H1 (cell line): ENCODE measurements around the gene TSKU. TPM values are rescaled to one million over a fixed set of nuclear protein-coding genes. Genes with fewer than 3 reads are reported as not detected.

ENCODE experiments used
- CTCF ChIA-PET: fragments of 300-600 bp; sonication (Branson Sonifier 250); formaldehyde crosslinking; loops from one replicate; lab custom pipeline; 2021; ENCODE audit not compliant: partially characterized antibody; lab: Charles Lee
- POLR2A ChIA-PET: fragments of 300-600 bp; sonication (Branson Sonifier 250); formaldehyde crosslinking; loops from one replicate; lab custom pipeline; 2021; ENCODE audit warnings: inconsistent platforms; ENCODE audit not compliant: partially characterized antibody; lab: Charles Lee
- DNase-seq, 2 experiments: peaks; one replicate each; pipeline versions ENCODE4 v3.0.0 to v3.0.0-alpha.2; 2010 to 2022; ENCODE audit warnings: low spot score in 2 of 2, low read depth in 1 of 2, mixed read lengths in 1 of 2
- FAIRE-seq: peaks from 2 replicates; lab custom pipeline; 2011; peaks lifted over from hg19 to GRCh38; lab: Jason Lieb, UNC
- H2AFZ ChIP-seq: 2 replicates; pipeline ENCODE4 v1.8.1; 2012; ENCODE audit warnings: low read length, inconsistent platforms
- H2AK5ac ChIP-seq: 2 replicates; pipeline ENCODE4 v1.6.1; 2013; ENCODE audit warnings: low read depth, low read length
- H2BK120ac ChIP-seq: replicated peaks from 2 replicates; pipeline ENCODE3; 2013; ENCODE audit warnings: low read depth, low read length, inconsistent platforms
- H2BK12ac ChIP-seq: 2 replicates; pipeline ENCODE4 v1.6.1; 2013; ENCODE audit warnings: low read depth, low read length
- H2BK15ac ChIP-seq: 2 replicates; pipeline ENCODE4 v1.6.1; 2013; ENCODE audit warnings: low read length
- H2BK20ac ChIP-seq: 2 replicates; pipeline ENCODE4 v1.6.1; 2013; ENCODE audit warnings: low read length
- H2BK5ac ChIP-seq: 2 replicates; pipeline ENCODE4 v1.6.1; 2013; ENCODE audit warnings: low read depth, low read length
- H3K14ac ChIP-seq: 2 replicates; pipeline ENCODE4 v1.6.1; 2013; ENCODE audit warnings: inconsistent platforms; ENCODE audit not compliant: insufficient read length
- H3K18ac ChIP-seq: 2 replicates; pipeline ENCODE4 v1.6.1; 2013; ENCODE audit warnings: low read length; ENCODE audit errors: extremely low read depth
- H3K23ac ChIP-seq: 2 replicates; pipeline ENCODE4 v1.6.1; 2013; ENCODE audit warnings: inconsistent platforms; ENCODE audit not compliant: insufficient read length
- H3K23me2 ChIP-seq: 2 replicates; pipeline ENCODE4 v1.6.1; 2013; ENCODE audit warnings: low read depth, low read length
- H3K27ac ChIP-seq: 2 replicates; pipeline ENCODE4 v1.6.1; 2011; ENCODE audit warnings: low read depth, low read length, inconsistent platforms
- H3K27me3 ChIP-seq, 4 experiments: replicated peaks in 1 of 4; 1 replicate in 1 of 4; 2 replicates in 3 of 4; pipeline versions ENCODE4 v1.6.1 to v1.8.1; 2011 to 2013; ENCODE audit warnings: low read length in 3 of 4, mild to moderate bottlenecking in 3 of 4, inconsistent platforms in 2 of 4, mixed read lengths in 2 of 4, moderate library complexity in 1 of 4; ENCODE audit not compliant: control insufficient read depth in 3 of 4, insufficient read depth in 3 of 4; ENCODE audit errors: extremely low read depth in 1 of 4
- H3K36me3 ChIP-seq, 4 experiments: 2 replicates each; pipeline versions ENCODE4 v1.6.1 to v1.8.1; 2011 to 2013; ENCODE audit warnings: mild to moderate bottlenecking in 4 of 4, low read length in 3 of 4, moderate library complexity in 2 of 4, control low read depth in 1 of 4, inconsistent platforms in 1 of 4; ENCODE audit not compliant: insufficient read depth in 4 of 4, control insufficient read depth in 2 of 4
- H3K4ac ChIP-seq: replicated peaks from 2 replicates; pipeline ENCODE3; 2013; ENCODE audit warnings: low read length, low read depth, mixed read lengths, inconsistent platforms; ENCODE audit not compliant: insufficient read length
- H3K4me1 ChIP-seq, 4 experiments: replicated peaks in 1 of 4; 1 replicate in 1 of 4; 2 replicates in 3 of 4; pipeline versions ENCODE4 v1.6.1 to v1.8.1; 2011 to 2013; ENCODE audit warnings: low read length in 3 of 4, inconsistent platforms in 2 of 4, mixed read lengths in 1 of 4; ENCODE audit not compliant: insufficient read depth in 4 of 4, control insufficient read depth in 3 of 4
- H3K4me2 ChIP-seq, 2 experiments: 2 replicates each; pipeline versions ENCODE4 v1.6.1 to v1.8.1; 2011 to 2013; ENCODE audit warnings: low read depth in 2 of 2, low read length in 2 of 2, control low read depth in 1 of 2, inconsistent platforms in 1 of 2, mild to moderate bottlenecking in 1 of 2; ENCODE audit not compliant: insufficient read depth in 1 of 2
- H3K4me3 ChIP-seq, 4 experiments: fragments of 200-600, 300-600 bp in 1 of 4; sonication (generic), shearing (Covaris generic), sonication (Bioruptor Twin) in 1 of 4; 2 replicates each; pipeline versions ENCODE4 v1.5.1 to v1.8.1; 2011 to 2016; ENCODE audit warnings: low read length in 4 of 4, low read depth in 3 of 4, control low read depth in 2 of 4, inconsistent platforms in 2 of 4, mild to moderate bottlenecking in 2 of 4, mixed read lengths in 1 of 4, moderate library complexity in 1 of 4; ENCODE audit not compliant: insufficient read depth in 2 of 4; ENCODE audit errors: extremely low read depth in 1 of 4
- H3K56ac ChIP-seq: replicated peaks from 2 replicates; pipeline ENCODE3; 2013; ENCODE audit warnings: low read depth, mild to moderate bottlenecking, mixed read lengths, low read length, inconsistent platforms; ENCODE audit not compliant: insufficient read length
- H3K79me1 ChIP-seq: 2 replicates; pipeline ENCODE4 v1.6.1; 2013; ENCODE audit warnings: low read depth, low read length, control low read depth
- H3K79me2 ChIP-seq, 2 experiments: 2 replicates each; pipeline versions ENCODE4 v1.6.1 to v1.8.1; 2012 to 2013; ENCODE audit warnings: low read length in 2 of 2, mild to moderate bottlenecking in 2 of 2, inconsistent platforms in 1 of 2; ENCODE audit not compliant: insufficient read depth in 2 of 2, control insufficient read depth in 1 of 2
- H3K9ac ChIP-seq, 4 experiments: replicated peaks in 1 of 4; 1 replicate in 1 of 4; 2 replicates in 3 of 4; pipeline versions ENCODE4 v1.6.1 to v1.8.1; 2011 to 2013; ENCODE audit warnings: low read depth in 3 of 4, low read length in 3 of 4, control low read depth in 2 of 4, mild to moderate bottlenecking in 2 of 4, moderate library complexity in 2 of 4, inconsistent platforms in 1 of 4; ENCODE audit errors: extremely low read depth in 1 of 4
- H3K9me3 ChIP-seq, 2 experiments: 2 replicates each; pipeline versions ENCODE4 v1.6.1 to v1.8.1; 2012 to 2013; ENCODE audit warnings: mild to moderate bottlenecking in 2 of 2, moderate library complexity in 2 of 2, control low read depth in 1 of 2, inconsistent platforms in 1 of 2, low read depth in 1 of 2, low read length in 1 of 2, mixed read lengths in 1 of 2; ENCODE audit not compliant: insufficient read depth in 2 of 2
- H4K20me1 ChIP-seq, 2 experiments: replicated peaks in 1 of 2; 2 replicates each; pipeline versions ENCODE3 to v1.8.1; 2011 to 2013; ENCODE audit warnings: inconsistent platforms in 2 of 2, low read length in 2 of 2, mild to moderate bottlenecking in 1 of 2; ENCODE audit not compliant: insufficient read depth in 2 of 2, control insufficient read depth in 1 of 2
- H4K5ac ChIP-seq: 2 replicates; pipeline ENCODE4 v1.6.1; 2013; ENCODE audit warnings: low read length, low read depth, mixed read lengths, inconsistent platforms; ENCODE audit not compliant: insufficient read length
- H4K8ac ChIP-seq: 2 replicates; pipeline ENCODE4 v1.8.0; 2013; ENCODE audit warnings: mild to moderate bottlenecking, moderate library complexity, low read length, inconsistent platforms; ENCODE audit not compliant: insufficient read depth; ENCODE audit errors: extremely low read depth
- H4K91ac ChIP-seq: replicated peaks from 2 replicates; pipeline ENCODE3; 2013; ENCODE audit warnings: low read length, mixed read lengths, inconsistent platforms; ENCODE audit not compliant: insufficient read length
- HDAC2 ChIP-seq, 2 experiments: fragments of 300-600 bp in 1 of 2; sonication (generic) in 1 of 2; IDR thresholded peaks; 2 replicates each; pipeline ENCODE4 v1.6.1; 2011 to 2012; ENCODE audit warnings: low read depth in 2 of 2, low read length in 2 of 2, mild to moderate bottlenecking in 2 of 2, moderate library complexity in 2 of 2, borderline replicate concordance in 1 of 2, inconsistent platforms in 1 of 2
- RBBP5 ChIP-seq: IDR thresholded peaks from 2 replicates; pipeline ENCODE4 v1.7.1; 2012; ENCODE audit warnings: low read depth, mild to moderate bottlenecking, inconsistent platforms, low read length, moderate library complexity, borderline replicate concordance
- SP4 ChIP-seq: IDR thresholded peaks from 2 replicates; pipeline ENCODE4 v1.6.1; 2012; ENCODE audit warnings: low read length, inconsistent platforms
- TCF12 ChIP-seq: IDR thresholded peaks from 2 replicates; pipeline ENCODE4 v1.6.1; 2011; ENCODE audit warnings: low read depth, mild to moderate bottlenecking, low read length
- WGBS, 2 experiments: shearing (Covaris generic) in 1 of 2; methylation state at CpG; one replicate each; pipeline versions ENCODE4 v1.1.6 to v1.1.7; 2013 to 2015; ENCODE audit warnings: low lambda C conversion rate in 2 of 2, mixed read lengths in 2 of 2, inconsistent platforms in 1 of 2, low coverage in 1 of 2, missing lambda C conversion rate in 1 of 2; ENCODE audit not compliant: insufficient replicate concordance in 2 of 2, insufficient coverage in 1 of 2, insufficient read length in 1 of 2; ENCODE audit errors: extremely low coverage in 1 of 2, missing lambda C conversion rate in 1 of 2; 5-methylcytosine and 5-hydroxymethylcytosine counted together
- polyA plus RNA-seq, 7 experiments: library from polyadenylated mRNA; depleted of rRNA in 3 of 7; stranded (reverse) in 5 of 7; unstranded in 2 of 7; fragments of >200 nt in 5 of 7; fragments of 200-250 nt in 2 of 7; gene quantifications; 1 replicate in 5 of 7; 2 replicates in 1 of 7; 4 replicates in 1 of 7; pipeline versions ENCODE4 v1.2.1 to v1.2.3, GENCODE V29; 2011 to 2013; ENCODE audit warnings: missing spikeins in 2 of 7, mixed read lengths in 2 of 7
- total RNA-seq: library from RNA; stranded (reverse); fragmentation: NEBNext Ultra II Directional; extraction: Animal tissue kit (Norgen Biotek cat#: 25700); gene quantifications from 2 replicates; pipeline ENCODE4 v1.2.1, GENCODE V29; 2021
- TF ChIP-seq, protein P1 (sequence below): IDR thresholded peaks from 2 replicates; pipeline ENCODE4 v1.6.1; 2012; ENCODE audit warnings: low read length, inconsistent platforms

TSKU gene
- total and polyA plus RNA-seq, 2 of the 8 experiments (the other 6 are each of a cell fraction or from before 2014, with no cell fraction given): 22.8 to 28.4 TPM

DNA sequence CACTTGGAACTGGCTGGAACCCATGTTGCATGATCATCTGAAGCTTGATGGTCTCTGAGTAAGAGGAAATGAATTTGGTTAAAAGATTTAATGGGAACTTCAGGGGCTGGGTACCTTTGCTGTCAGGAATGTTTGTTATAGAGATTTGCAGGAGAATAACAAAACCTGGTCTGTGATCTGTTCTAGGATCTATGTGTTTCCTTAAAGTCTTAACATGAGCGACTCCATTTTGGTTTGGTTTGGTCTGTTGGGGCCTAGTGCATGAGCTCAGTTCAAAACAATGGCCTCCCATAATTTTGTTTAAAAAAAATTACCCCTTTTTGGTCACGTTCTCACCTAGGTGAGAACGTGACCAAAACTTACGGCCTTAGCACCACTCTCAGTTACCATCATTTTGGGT is 28.1 kb downstream of the TSKU start:
- no peaks in the 10 kb centered on the region for H3K79me1 ChIP-seq
- no peak overlapping the region for H2BK120ac ChIP-seq
- CTCF ChIA-PET: interaction anchor here (1.0 to 5.2 kb wide), 6 partner anchors 9 to 236 kb away, joined by 3 to 47 read pairs (median 6); no protein-coding TSS in a partner anchor
- H3K27ac ChIP-seq: no peak overlapping the region
- H2AFZ ChIP-seq: no peak overlapping the region
- H2AK5ac ChIP-seq: no peak overlapping the region
- no peak for TF ChIP-seq SP4
- TF ChIP-seq, protein P1, sequence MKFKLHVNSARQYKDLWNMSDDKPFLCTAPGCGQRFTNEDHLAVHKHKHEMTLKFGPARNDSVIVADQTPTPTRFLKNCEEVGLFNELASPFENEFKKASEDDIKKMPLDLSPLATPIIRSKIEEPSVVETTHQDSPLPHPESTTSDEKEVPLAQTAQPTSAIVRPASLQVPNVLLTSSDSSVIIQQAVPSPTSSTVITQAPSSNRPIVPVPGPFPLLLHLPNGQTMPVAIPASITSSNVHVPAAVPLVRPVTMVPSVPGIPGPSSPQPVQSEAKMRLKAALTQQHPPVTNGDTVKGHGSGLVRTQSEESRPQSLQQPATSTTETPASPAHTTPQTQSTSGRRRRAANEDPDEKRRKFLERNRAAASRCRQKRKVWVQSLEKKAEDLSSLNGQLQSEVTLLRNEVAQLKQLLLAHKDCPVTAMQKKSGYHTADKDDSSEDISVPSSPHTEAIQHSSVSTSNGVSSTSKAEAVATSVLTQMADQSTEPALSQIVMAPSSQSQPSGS: no peak
- no peak for TF ChIP-seq RBBP5
- TF ChIP-seq TCF12: no peak
- TF ChIP-seq HDAC2 (IDR thresholded peaks at IDR 0.05; ENCODE audit: borderline replicate concordance in 1 of 2, low read depth in 2 of 2, low read length in 2 of 2): no peak
- TF ChIP-seq, all 59 proteins: peak for 0
- Histone ChIP-seq H3K4me1 (peaks cover 0 to 4% (median 2%) of the 10 kb centered on the region in 4 experiments; a peak in 2 of 7 replicates), H4K5ac (no peak overlapping the region), H3K79me2 (no peaks in the 10 kb centered on the region), H2BK20ac (no peak overlapping the region), H3K36me3 (0 out of 8 replicates have a peak, but pooled peaks cover 0 to 2% (median 0%) of the 10 kb centered on the region in 4 experiments), H2BK15ac (no peak overlapping the region), H3K27me3 (no peaks in the 10 kb centered on the region), H4K8ac (no peak overlapping the region), H3K9me3 (peaks cover 14 to 15% of the 10 kb centered on the region in 2 experiments), H3K23me2 (no peaks in the 10 kb centered on the region), H3K4me3 (no peak overlapping the region), H3K18ac (no peak overlapping the region), H3K4me2 (no peak overlapping the region), H3K23ac (no peak overlapping the region), H4K91ac (no peak overlapping the region), H2BK12ac (no peak overlapping the region), H3K14ac (no peak overlapping the region), H3K9ac (no peak overlapping the region), H4K20me1 (no peaks in the 10 kb centered on the region), H3K56ac (no peak overlapping the region), H3K4ac (no peak overlapping the region), H2BK5ac (no peak overlapping the region)
- 90% methylated on average over 4 of the region's 4 CpGs; no CpG with 5 or more reads in 1 of the 2 experiments for WGBS, 2 experiments
- no peak for DNase-seq
- POLR2A ChIA-PET: no interaction called here
- FAIRE-seq: no peak
